GM12878 (cell line): ENCODE results near the gene RASGRP3. TPM values are rescaled to one million over a fixed set of nuclear protein-coding genes. Genes with fewer than 3 reads are reported as not detected.

Experiments
- ATAC-seq: fragments of 200-7000 bp; cut with Tn5 transposase; 3 replicates; pipeline ENCODE4 v1.9.1; 2020; ENCODE audit warnings: mild to moderate bottlenecking, moderate library complexity
- BruUV-seq: library from RNA; stranded (reverse); fragments of 400-500 nt; replicated peaks from 2 replicates; lab custom pipeline; 2021; lab: Mats Ljungman, UMichigan
- CTCF ChIA-PET: fragments of 300-600 bp; sonication (Branson Sonifier 250); formaldehyde crosslinking; extraction: SDS; loops from one replicate; lab custom pipeline; 2021; ENCODE audit warnings: inconsistent platforms; lab: Yijun Ruan, JAX
- POLR2A ChIA-PET: fragments of 350-600 bp; formaldehyde crosslinking; extraction: SDS; loops from one replicate; lab custom pipeline; 2021; ENCODE audit warnings: inconsistent platforms; lab: Charles Lee
- RAD21 ChIA-PET: fragments of 300-600 bp; sonication (Branson Sonifier 250); formaldehyde crosslinking; loops from one replicate; lab custom pipeline; 2023; ENCODE audit warnings: antibody characterized with exemption; ENCODE audit not compliant: unreplicated experiment; lab: Charles Lee
- SMC1A ChIA-PET: fragments of 300-600 bp; sonication (Branson Sonifier 250); formaldehyde crosslinking; loops from one replicate; lab custom pipeline; 2023; ENCODE audit not compliant: unreplicated experiment, uncharacterized antibody; lab: Charles Lee
- DNase-seq: peaks from one replicate; pipeline ENCODE4 v3.0.0-alpha.2; 2011; ENCODE audit warnings: low read depth, low spot score
- FAIRE-seq: peaks from 3 replicates; lab custom pipeline; 2011; peaks lifted over from hg19 to GRCh38; lab: Jason Lieb, UNC
- H2AFZ ChIP-seq: 2 replicates; pipeline ENCODE4 v1.6.0; 2011; ENCODE audit warnings: low read depth, low read length, control low read depth; ENCODE audit not compliant: control insufficient read depth
- H3K27ac ChIP-seq: 2 replicates; pipeline ENCODE4 v1.5.1; 2011; ENCODE audit warnings: control low read depth; ENCODE audit not compliant: control insufficient read depth, insufficient read depth
- H3K27me3 ChIP-seq, 2 experiments: replicated peaks in 1 of 2; 2 replicates each; pipeline versions ENCODE4 v1.6.0 to v1.6.1; 2011; ENCODE audit warnings: low read length in 1 of 2; ENCODE audit not compliant: control insufficient read depth in 2 of 2, insufficient read depth in 2 of 2
- H3K36me3 ChIP-seq, 2 experiments: 2 replicates each; pipeline ENCODE4 v1.5.1; 2011; ENCODE audit warnings: low read length in 1 of 2; ENCODE audit not compliant: control insufficient read depth in 2 of 2, insufficient read depth in 2 of 2
- H3K4me1 ChIP-seq: 2 replicates; pipeline ENCODE4 v1.6.1; 2011; ENCODE audit warnings: mild to moderate bottlenecking, low read length, moderate library complexity, mixed read lengths; ENCODE audit not compliant: control insufficient read depth, insufficient read depth
- H3K4me2 ChIP-seq: 2 replicates; pipeline ENCODE4 v1.6.0; 2011; ENCODE audit warnings: control low read depth; ENCODE audit not compliant: control insufficient read depth, insufficient read depth
- H3K4me3 ChIP-seq: fragments of 200-600 bp; sonication (generic); 2 replicates; pipeline ENCODE4 v1.5.1; 2016
- H3K79me2 ChIP-seq: 2 replicates; pipeline ENCODE4 v1.6.0; 2011; ENCODE audit warnings: low read length; ENCODE audit not compliant: control insufficient read depth, insufficient read depth
- H3K9ac ChIP-seq: 2 replicates; pipeline ENCODE4 v1.8.0; 2011; ENCODE audit warnings: low read length, control low read depth, mixed read lengths; ENCODE audit not compliant: control insufficient read depth, insufficient read depth
- H3K9me3 ChIP-seq: replicated peaks from 3 replicates; pipeline ENCODE4 v1.5.1; 2011; ENCODE audit warnings: mild to moderate bottlenecking, low read length; ENCODE audit not compliant: control insufficient read depth, insufficient read depth
- H4K20me1 ChIP-seq: 2 replicates; pipeline ENCODE4 v1.6.0; 2011; ENCODE audit not compliant: control insufficient read depth, insufficient read depth
- BACH1 ChIP-seq: fragments of 450-650 bp; IDR thresholded peaks from 2 replicates; pipeline ENCODE4 v1.6.1; 2017; ENCODE audit warnings: mild to moderate bottlenecking, borderline replicate concordance
- CEBPB ChIP-seq, 2 experiments: fragments of 150-350 bp in 1 of 2; IDR thresholded peaks; 2 replicates each; pipeline ENCODE4 v1.6.1; 2012 to 2014; ENCODE audit warnings: low read depth in 2 of 2, low read length in 2 of 2, borderline replicate concordance in 1 of 2, inconsistent platforms in 1 of 2
- CHD2 ChIP-seq: IDR thresholded peaks from 2 replicates; pipeline ENCODE4 v1.6.1; 2011; ENCODE audit warnings: low read depth, low read length, improper control_type of control experiment, borderline replicate concordance
- CTCF ChIP-seq, 3 experiments: IDR thresholded peaks in 2 of 3; conservative IDR thresholded peaks in 1 of 3; 2 replicates each; pipeline ENCODE4 v1.5.1; 2011; ENCODE audit warnings: low read depth in 3 of 3, low read length in 3 of 3, mild to moderate bottlenecking in 3 of 3, control low read depth in 2 of 3, moderate library complexity in 2 of 3, inconsistent platforms in 1 of 3, mixed read lengths in 1 of 3; ENCODE audit not compliant: control insufficient read depth in 2 of 3, insufficient read depth in 1 of 3; ENCODE audit errors: extremely low read depth in 1 of 3
- EP300 ChIP-seq, 2 experiments: fragments of 150-350 bp in 1 of 2; IDR thresholded peaks; 2 replicates each; pipeline ENCODE4 v1.6.1; 2011 to 2012; ENCODE audit warnings: low read depth in 2 of 2, low read length in 2 of 2, borderline replicate concordance in 1 of 2, improper control_type of control experiment in 1 of 2, inconsistent platforms in 1 of 2; ENCODE audit not compliant: control insufficient read depth in 1 of 2
- EZH2 ChIP-seq: IDR thresholded peaks from 2 replicates; pipeline ENCODE4 v1.6.1; 2012; ENCODE audit warnings: low read depth, mild to moderate bottlenecking, control low read depth, inconsistent platforms, low read length, borderline replicate concordance; ENCODE audit not compliant: control insufficient read depth
- FOS ChIP-seq: IDR thresholded peaks from 3 replicates; pipeline ENCODE4 v1.6.1; 2011; ENCODE audit warnings: borderline replicate concordance; ENCODE audit not compliant: insufficient read length; ENCODE audit errors: extremely low read depth
- GABPA ChIP-seq: IDR thresholded peaks from 2 replicates; pipeline ENCODE4 v1.6.1; 2014; ENCODE audit warnings: antibody characterized with exemption, low read depth, mild to moderate bottlenecking, inconsistent platforms
- GATAD2B ChIP-seq: fragments of 450-650 bp; conservative IDR thresholded peaks from 2 replicates; pipeline ENCODE4 v1.6.1; 2017; ENCODE audit warnings: low read depth, mild to moderate bottlenecking, moderate library complexity
- IKZF1 ChIP-seq: fragments of 450-650 bp; conservative IDR thresholded peaks from 2 replicates; pipeline ENCODE4 v1.6.1; 2017; ENCODE audit warnings: antibody characterized with exemption, mild to moderate bottlenecking
- NR2C1 ChIP-seq: fragments of 450-650 bp; IDR thresholded peaks from 2 replicates; pipeline ENCODE4 v1.6.1; 2017; ENCODE audit warnings: antibody characterized with exemption, mild to moderate bottlenecking, moderate library complexity
- TAF1 ChIP-seq: IDR thresholded peaks from 2 replicates; pipeline ENCODE4 v1.6.1; 2011; ENCODE audit warnings: mild to moderate bottlenecking, low read depth, low read length, borderline replicate concordance
- YY1 ChIP-seq: IDR thresholded peaks from 2 replicates; pipeline ENCODE4 v1.6.1; 2011; ENCODE audit warnings: low read depth, mild to moderate bottlenecking, low read length
- WGBS: methylation state at CpG from one replicate; pipeline ENCODE4 v1.1.6; 2016; ENCODE audit warnings: low lambda C conversion rate; ENCODE audit not compliant: insufficient replicate concordance, insufficient coverage; ENCODE audit errors: missing lambda C conversion rate; 5-methylcytosine and 5-hydroxymethylcytosine counted together
- in situ Hi-C: fragments of 300-500 bp; cut with MboI; formaldehyde crosslinking; loops from 9 replicates; pipeline ENCODE4 v1.14.3; 2018; ENCODE audit warnings: mixed read lengths
- intact Hi-C: fragments of 100-400 bp; cut with micrococcal nuclease; formaldehyde crosslinking; loops from one replicate; pipeline ENCODE4 v1.14.2; 2022; ENCODE audit not compliant: unreplicated experiment
- polyA plus RNA-seq, 11 experiments: library from polyadenylated mRNA; depleted of rRNA in 4 of 11; unstranded in 6 of 11; stranded (reverse) in 5 of 11; fragments of >200 nt; fragmentation: Nextera tagmentation in 4 of 11; fragmentation: Illumina TruSeq in 1 of 11; extraction: Ambion mirVana in 4 of 11; extraction: Trizol in 1 of 11; gene quantifications; 1 replicate in 1 of 11; 2 replicates in 10 of 11; pipeline versions ENCODE4 v1.2.1 to v1.2.3, GENCODE V29; 2011 to 2016; ENCODE audit warnings: inconsistent platforms in 2 of 11, missing spikeins in 2 of 11, low read depth in 1 of 11
- total RNA-seq, 4 experiments: library from RNA; depleted of rRNA in 3 of 4; stranded (reverse); fragments of >200 nt in 3 of 4; fragmentation: Illumina TruSeq in 1 of 4; extraction: Trizol in 1 of 4; gene quantifications; 2 replicates each; pipeline versions ENCODE4 v1.2.1 to v1.2.3, GENCODE V29; 2013 to 2021

RASGRP3 gene
- total and polyA plus RNA-seq, 10 of the 15 experiments (the other 5 are each of a cell fraction or from before 2014, with no cell fraction given), result 31.6 to 106 (median 64.7) TPM

GRCh38 chr2:33560017-33560416, 83.6 kb downstream of the RASGRP3 start:
- no peak for FAIRE-seq
- H2AFZ ChIP-seq, result no peak overlapping the region
- ChIA-PET CTCF (interaction anchor here (0.6 to 1.4 kb wide), 2 partner anchors 81 to 94 kb away, joined by 4 to 5 read pairs; no protein-coding TSS in a partner anchor), SMC1A (interaction anchor here (1.0 to 1.1 kb wide), 2 partner anchors 14 to 56 kb away, joined by 3 read pairs; no protein-coding TSS in a partner anchor), POLR2A (no interaction called here), RAD21 (interaction anchor here (1.6 kb wide), 1 partner anchor 63 kb away, joined by 3 read pairs; no protein-coding TSS in a partner anchor)
- H3K9me3 ChIP-seq, result no peaks in the 10 kb centered on the region
- H3K4me1 ChIP-seq, result no peaks in the 10 kb centered on the region
- in situ Hi-C loops (no loop called here), intact Hi-C loops (no loop called here)
- H4K20me1 ChIP-seq, result no peaks in the 10 kb centered on the region
- H3K4me3 ChIP-seq, result no peak overlapping the region
- H3K79me2 ChIP-seq, result no peaks in the 10 kb centered on the region
- no peak overlapping the region for H3K4me2 ChIP-seq
- H3K27me3 ChIP-seq, result no peaks in the 10 kb centered on the region
- DNase-seq, result no peak
- no peak overlapping the region for H3K9ac ChIP-seq
- ATAC-seq, result no peak
- H3K27ac ChIP-seq, result no peak overlapping the region
- no TSS peak for BruUV-seq
- peaks cover 3 to 43% of the 10 kb centered on the region in 2 experiments for H3K36me3 ChIP-seq
- WGBS, result 96% methylated on average over 2 of the region's 2 CpGs
- TF ChIP-seq CEBPB (IDR thresholded peaks at IDR 0.05; ENCODE audit: borderline replicate concordance in 1 of 2, low read depth in 2 of 2, low read length in 2 of 2) (no peak), GATAD2B (no peak), FOS (no peak), CHD2 (no peak), BACH1 (no peak), IKZF1 (no peak), NR2C1 (no peak), EP300 (IDR thresholded peaks at IDR 0.05; ENCODE audit: borderline replicate concordance in 1 of 2, control insufficient read depth in 1 of 2, low read depth in 2 of 2, low read length in 2 of 2) (no peak), CTCF (IDR thresholded peaks at IDR 0.05 in 2 of 3, conservative IDR thresholded peaks at IDR 0.05 in 1 of 3; ENCODE audit: control insufficient read depth in 2 of 3, extremely low read depth in 1 of 3, insufficient read depth in 1 of 3, low read depth in 3 of 3, low read length in 3 of 3) (no peak), GABPA (no peak), TAF1 (no peak), EZH2 (no peak), YY1 (no peak)
- TF ChIP-seq, all 136 proteins: peak for 0
